ENCODE data around the gene PHLPP1. TPM values are rescaled to one million over a fixed set of nuclear protein-coding genes. Genes with fewer than 3 reads are reported as not detected.
A peak's percentile ranks its signal among the peaks of the same experiment; 100 is the strongest.

The PHLPP1 gene
- total RNA-seq, 1 donor from 2014 or later = 2.6 TPM

DNA sequence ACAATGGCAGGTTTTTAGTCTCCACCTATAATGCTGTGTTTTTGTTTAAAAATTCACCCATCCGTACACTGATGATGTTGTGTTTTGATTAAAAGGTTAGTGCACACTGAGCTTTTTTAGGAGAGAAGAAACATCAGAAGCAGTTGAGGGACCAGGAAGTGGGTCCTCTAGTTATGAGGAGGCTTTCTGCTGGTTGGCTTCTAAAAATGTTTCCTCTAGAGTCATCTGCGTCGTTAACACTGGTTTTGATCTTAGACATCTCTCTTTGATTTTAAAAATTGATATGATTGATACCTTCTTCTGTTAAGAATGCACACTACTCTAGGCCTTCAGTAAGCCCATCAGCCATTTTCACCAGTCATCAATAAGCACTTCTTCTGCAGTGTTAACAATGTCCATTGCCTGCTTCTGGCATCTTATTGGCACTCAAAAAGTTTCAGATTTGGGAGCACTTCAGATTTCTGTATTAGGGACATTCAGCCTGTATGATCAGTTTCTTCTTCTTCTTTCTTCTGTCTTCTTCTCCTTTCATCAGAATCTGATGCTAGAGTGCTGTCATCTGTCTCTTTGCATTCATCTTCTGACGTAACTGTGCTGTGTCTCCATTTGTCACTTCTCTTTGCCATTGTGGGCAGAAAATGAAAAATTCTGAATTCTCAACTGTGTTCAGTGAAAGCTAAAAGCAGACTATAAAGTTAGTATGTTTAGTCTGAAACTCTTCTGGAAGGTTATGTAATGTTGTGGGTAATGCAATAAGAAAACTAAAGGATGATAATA lies 56.3 kb downstream of the PHLPP1 start:
- DNase-seq (ENCODE audit: low read depth in 2 of 2) = no peak

- no peak for DNase-seq (ENCODE audit: low read depth in 2 of 2)
These were observed 57.7 kb downstream of the PHLPP1 start for GRCh38 chr18:62772860-62773584.

DNA sequence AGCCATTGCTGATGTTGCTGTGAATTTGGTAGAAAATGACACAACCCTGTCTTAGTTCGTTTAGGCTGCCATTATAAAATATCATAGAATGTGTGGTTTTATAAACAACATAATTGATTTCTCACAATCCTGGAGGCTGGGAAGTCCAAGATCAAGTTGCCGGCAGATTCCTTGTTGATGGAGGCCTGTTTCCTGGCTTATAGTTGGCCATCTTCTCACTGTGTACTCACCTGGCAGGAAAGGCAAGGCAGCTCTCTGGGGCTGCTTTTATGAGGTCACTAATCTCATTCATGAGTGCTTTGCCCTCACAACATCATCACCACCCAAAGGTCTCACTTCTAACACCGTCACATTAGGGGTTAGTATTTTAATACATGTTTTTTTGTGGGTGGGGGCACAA lies 58.4 kb downstream of the PHLPP1 start:
- no peak for DNase-seq (ENCODE audit: low read depth in 2 of 2)

DNA sequence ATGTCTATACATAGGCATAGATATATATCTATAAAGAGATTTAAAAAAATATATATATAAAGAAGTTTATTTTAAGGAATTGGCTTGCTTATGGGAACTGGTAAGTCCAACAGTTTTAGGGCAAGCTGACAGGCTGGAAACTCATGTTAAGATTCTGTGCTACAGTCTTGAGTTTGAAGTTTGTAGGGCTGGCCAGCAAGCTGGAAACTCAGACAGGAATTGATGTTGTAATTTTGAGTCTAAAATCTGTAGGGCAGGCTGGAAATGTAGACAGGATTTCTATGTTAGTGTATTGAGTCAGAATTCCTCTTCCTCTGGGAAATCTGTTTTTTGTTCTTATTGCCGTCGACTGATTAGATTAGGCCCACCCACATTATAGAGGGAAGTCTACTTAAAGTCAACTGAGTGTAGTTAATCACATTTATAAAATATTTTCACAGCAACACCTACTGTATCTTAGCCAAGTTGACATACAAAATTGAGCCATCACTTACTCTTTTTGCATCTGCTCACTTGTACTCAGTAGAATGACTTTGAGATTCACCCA lies 60.8 kb downstream of the PHLPP1 start:
- peak in 1 of 2 donors; percentile 8 for DNase-seq (ENCODE audit: low read depth in 2 of 2)

- no peak for DNase-seq (ENCODE audit: low read depth in 2 of 2)
These were observed 62.5 kb downstream of the PHLPP1 start for GRCh38 chr18:62777814-62778213.

GRCh38 chr18:62778976-62779869 lies 63.9 kb downstream of the PHLPP1 start:
- no peak for DNase-seq (ENCODE audit: low read depth in 2 of 2)

DNA sequence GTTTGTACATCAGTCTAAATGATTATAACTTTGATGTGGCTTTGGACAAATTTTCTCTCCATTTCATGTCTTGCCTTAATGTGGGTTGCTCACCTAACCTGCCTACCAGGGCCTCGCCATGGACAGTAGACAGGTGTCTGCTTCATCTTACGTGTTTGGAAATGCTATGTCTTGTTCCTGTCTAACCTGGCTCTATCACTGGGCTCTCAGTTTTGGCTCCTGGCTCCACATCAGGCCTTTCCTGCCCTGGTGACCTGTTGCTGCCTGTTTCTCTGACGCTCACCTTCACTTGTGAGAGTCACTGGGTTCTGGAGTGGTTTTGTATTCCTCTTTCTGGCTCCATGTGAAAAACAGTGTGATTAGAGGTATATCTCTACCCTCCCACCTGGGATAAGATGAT lies 65.9 kb downstream of the PHLPP1 start:
- no peak for DNase-seq (ENCODE audit: low read depth in 2 of 2)

DNA sequence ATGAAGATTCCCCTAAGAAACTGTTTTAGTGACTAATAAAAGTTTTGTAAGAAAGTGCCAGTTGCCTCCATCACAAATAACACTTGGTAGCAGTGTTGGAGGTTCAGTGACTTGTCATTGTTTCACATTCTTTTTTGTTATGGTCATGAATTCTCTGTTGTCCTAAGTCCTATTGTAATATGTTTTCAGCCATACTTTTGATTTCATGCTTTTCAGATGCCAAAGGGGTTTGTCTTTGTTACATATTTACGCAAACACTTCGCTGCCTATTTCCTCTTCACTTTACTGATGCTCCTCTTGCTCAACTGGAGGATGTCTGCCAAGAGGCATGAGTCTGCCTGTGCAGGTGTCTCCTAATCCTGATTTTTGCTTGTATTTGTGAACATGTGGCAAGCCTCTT lies 66.6 kb downstream of the PHLPP1 start:
- DNase-seq (ENCODE audit: low read depth in 2 of 2) = peak; percentile 23 to 68

DNA sequence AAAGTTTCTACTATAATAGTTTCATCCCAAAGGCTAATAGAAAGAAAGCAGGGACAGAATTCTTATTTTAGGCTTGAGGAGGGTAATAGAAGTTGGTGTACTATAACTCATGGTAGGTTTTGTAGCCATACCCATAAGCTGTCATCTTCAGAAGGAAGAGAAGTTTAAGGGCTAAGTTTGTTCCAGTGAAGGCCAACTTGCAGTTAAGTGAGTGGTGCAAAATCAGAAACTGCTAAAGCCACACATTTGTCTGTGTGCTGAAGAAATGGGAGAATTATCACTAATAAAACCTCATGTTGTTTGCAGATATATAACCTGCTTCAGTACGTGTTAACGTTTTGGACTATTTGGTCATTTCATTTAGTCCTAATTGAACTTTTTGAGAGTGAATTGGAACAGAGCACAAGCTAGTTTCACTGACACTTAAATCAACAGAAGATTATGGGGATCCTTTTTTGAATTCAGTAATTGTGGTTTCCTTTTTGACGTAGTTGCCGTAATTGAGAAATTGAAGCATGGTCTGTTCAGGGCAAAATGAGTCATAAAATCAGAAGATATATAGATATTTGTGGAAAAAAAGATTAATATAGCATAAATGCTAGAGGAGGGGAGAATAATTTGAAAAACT lies 69.1 kb downstream of the PHLPP1 start:
- DNase-seq (ENCODE audit: low read depth in 2 of 2) = no peak

DNA sequence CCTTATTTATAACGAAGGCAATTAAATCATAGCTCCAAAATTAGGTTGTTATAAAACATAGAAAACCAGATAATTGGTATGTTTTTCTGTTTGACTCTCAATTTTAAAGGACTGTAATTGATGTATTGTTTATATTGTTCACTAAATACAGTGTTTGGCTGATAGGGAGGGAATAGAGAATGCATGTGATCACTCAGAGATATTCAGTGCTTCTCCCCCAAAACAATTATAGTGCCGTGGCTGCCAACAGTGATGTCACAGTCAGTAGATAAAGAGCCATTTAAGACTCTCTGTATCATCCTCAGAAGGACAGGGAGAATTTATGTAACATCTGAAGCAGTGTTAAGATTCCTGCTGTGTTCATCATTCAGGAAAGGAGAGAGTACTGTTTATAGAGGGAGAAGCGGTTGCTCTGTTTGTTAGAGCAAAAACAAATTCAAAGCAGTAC lies 69.6 kb downstream of the PHLPP1 start:
- peak in 1 of 2 donors; percentile 22 for DNase-seq (ENCODE audit: low read depth in 2 of 2)

- DNase-seq (ENCODE audit: low read depth in 2 of 2) = no peak
These were observed 71.3 kb downstream of the PHLPP1 start for GRCh38 chr18:62786689-62787088.

GRCh38 chr18:62788111-62788510 lies 72.8 kb downstream of the PHLPP1 start:
- DNase-seq (ENCODE audit: low read depth in 2 of 2) = no peak

DNA sequence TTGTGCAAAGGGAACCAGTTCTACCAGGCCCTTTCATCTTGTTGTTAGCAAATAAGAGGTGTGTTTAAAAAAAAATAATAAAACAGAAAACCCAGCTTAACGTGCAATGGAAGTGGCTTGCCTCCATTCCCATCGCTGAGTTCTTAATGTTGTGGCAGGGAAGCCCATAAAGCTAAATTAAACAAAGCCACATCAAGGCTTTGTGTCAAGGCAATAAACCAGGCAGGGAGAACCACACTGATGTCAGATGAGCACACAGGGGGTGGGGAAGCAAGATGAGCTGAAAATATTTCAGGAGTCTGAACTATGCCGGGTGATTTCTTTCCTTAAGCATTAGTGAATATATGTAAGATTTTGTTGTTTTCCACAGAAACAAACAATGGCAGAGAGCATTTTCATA lies 73.5 kb downstream of the PHLPP1 start:
- DNase-seq (ENCODE audit: low read depth in 2 of 2) = no peak

GRCh38 chr18:62790871-62791772 lies 75.8 kb downstream of the PHLPP1 start:
- no peak for DNase-seq (ENCODE audit: low read depth in 2 of 2)

- no peak for DNase-seq (ENCODE audit: low read depth in 2 of 2)
These were observed 76.7 kb downstream of the PHLPP1 start for GRCh38 chr18:62792016-62792415.

DNA sequence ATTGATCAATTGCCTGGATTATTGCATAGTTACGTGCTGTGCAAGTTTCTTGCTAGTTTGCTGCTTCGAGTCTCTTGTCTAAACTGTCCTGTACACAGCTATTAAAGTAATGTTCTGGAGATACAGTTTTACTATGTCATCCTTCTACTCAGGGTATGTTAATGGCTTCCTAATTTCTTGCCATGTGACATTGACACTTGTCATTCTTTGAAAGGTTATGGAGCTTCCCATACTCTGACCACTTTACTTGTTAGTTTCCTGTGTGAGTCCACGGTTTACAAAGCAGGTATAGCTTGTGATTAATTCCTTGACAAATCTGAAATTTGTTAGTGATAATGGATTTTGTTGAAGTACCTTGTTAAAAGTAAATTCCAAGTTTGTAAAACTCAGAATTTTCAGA lies 80.5 kb downstream of the PHLPP1 start:
- DNase-seq (ENCODE audit: low read depth in 2 of 2) = no peak

DNA sequence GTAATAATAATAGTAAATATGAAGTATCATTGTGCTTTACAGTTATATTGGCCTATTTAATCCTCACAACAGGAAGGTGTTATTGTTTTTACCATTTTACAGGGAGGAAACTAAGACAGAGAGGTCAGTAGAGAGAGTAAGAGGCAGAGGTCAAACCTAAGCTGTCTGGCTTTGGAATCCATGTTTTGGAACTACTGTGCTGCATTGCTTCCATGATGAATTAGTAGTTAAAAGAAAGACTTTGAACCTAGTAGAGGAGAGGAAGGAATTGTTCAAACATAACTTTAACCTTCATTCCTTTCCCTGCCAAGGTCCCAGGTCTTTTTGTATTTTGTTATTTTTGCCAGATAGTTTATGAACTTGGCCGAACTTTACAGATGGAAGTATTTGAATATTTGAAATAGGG lies 80.9 kb downstream of the PHLPP1 start:
- peak in 1 of 2 donors; percentile 70 for DNase-seq (ENCODE audit: low read depth in 2 of 2)

GRCh38 chr18:62797329-62797728 lies 82.0 kb downstream of the PHLPP1 start:
- DNase-seq (ENCODE audit: low read depth in 2 of 2) = no peak

- no peak for DNase-seq (ENCODE audit: low read depth in 2 of 2)
These were observed 84.6 kb downstream of the PHLPP1 start for GRCh38 chr18:62799977-62800376.

- peak; percentile 21 to 41 for DNase-seq (ENCODE audit: low read depth in 2 of 2)
These were observed 87.2 kb downstream of the PHLPP1 start for GRCh38 chr18:62802523-62802922.
